GM21825 (cell line): ENCODE results near the gene MED25.

ENCODE experiments used
- ATAC-seq: cut with Tn5 transposase; IDR thresholded peaks from one replicate; pipeline ENCODE4 v1.9.1; 2021; ENCODE audit warnings: mild to moderate bottlenecking, moderate library complexity; ENCODE audit not compliant: unreplicated experiment

Gene MED25

GRCh38 chr19:49840736-49841249 is 22.7 kb downstream of the MED25 start:
- no peak for ATAC-seq

GRCh38 chr19:49843265-49843664 is 25.2 kb downstream of the MED25 start:
- ATAC-seq: no peak

- ATAC-seq: no peak
Observed at GRCh38 chr19:49844138-49845095, 26.3 kb downstream of the MED25 start.

GRCh38 chr19:49845414-49845813 is 27.3 kb downstream of the MED25 start:
- ATAC-seq: no peak

GRCh38 chr19:49846408-49846807 is 28.3 kb downstream of the MED25 start:
- no peak for ATAC-seq

GRCh38 chr19:49847731-49848696 is 29.9 kb downstream of the MED25 start:
- ATAC-seq: no peak

GRCh38 chr19:49848938-49849337 is 30.8 kb downstream of the MED25 start:
- ATAC-seq: no peak

- ATAC-seq: no peak
Observed at GRCh38 chr19:49849433-49850220, 31.5 kb downstream of the MED25 start.

- ATAC-seq: no peak
Observed at GRCh38 chr19:49850221-49850486, 32.1 kb downstream of the MED25 start.

- peak; percentile 71 for ATAC-seq
Observed at GRCh38 chr19:49850487-49851342, 32.6 kb downstream of the MED25 start, which contains the start of gene PTOV1. TSS of gene PTOV1 (plus strand) at chr19:49851159.

- no peak for ATAC-seq
Observed at GRCh38 chr19:49851456-49852259, 33.6 kb downstream of the MED25 start.

- no peak for ATAC-seq
Observed at GRCh38 chr19:49852631-49853126, 34.6 kb downstream of the MED25 start.

- no peak for ATAC-seq
Observed at GRCh38 chr19:49853852-49854377, 35.8 kb downstream of the MED25 start.

GRCh38 chr19:49854378-49855263 is 36.5 kb downstream of the MED25 start:
- no peak for ATAC-seq

GRCh38 chr19:49855277-49855675 is 37.2 kb downstream of the MED25 start:
- ATAC-seq: no peak

- no peak for ATAC-seq
Observed at GRCh38 chr19:49855676-49856573, 37.8 kb downstream of the MED25 start.
